GM19397 (cell line): ENCODE results near the gene LIG1.

Source experiments
- ATAC-seq: cut with Tn5 transposase; IDR thresholded peaks from one replicate; pipeline ENCODE4 v1.9.1; 2021; ENCODE audit warnings: mild to moderate bottlenecking, moderate library complexity; ENCODE audit not compliant: unreplicated experiment

The LIG1 gene

DNA sequence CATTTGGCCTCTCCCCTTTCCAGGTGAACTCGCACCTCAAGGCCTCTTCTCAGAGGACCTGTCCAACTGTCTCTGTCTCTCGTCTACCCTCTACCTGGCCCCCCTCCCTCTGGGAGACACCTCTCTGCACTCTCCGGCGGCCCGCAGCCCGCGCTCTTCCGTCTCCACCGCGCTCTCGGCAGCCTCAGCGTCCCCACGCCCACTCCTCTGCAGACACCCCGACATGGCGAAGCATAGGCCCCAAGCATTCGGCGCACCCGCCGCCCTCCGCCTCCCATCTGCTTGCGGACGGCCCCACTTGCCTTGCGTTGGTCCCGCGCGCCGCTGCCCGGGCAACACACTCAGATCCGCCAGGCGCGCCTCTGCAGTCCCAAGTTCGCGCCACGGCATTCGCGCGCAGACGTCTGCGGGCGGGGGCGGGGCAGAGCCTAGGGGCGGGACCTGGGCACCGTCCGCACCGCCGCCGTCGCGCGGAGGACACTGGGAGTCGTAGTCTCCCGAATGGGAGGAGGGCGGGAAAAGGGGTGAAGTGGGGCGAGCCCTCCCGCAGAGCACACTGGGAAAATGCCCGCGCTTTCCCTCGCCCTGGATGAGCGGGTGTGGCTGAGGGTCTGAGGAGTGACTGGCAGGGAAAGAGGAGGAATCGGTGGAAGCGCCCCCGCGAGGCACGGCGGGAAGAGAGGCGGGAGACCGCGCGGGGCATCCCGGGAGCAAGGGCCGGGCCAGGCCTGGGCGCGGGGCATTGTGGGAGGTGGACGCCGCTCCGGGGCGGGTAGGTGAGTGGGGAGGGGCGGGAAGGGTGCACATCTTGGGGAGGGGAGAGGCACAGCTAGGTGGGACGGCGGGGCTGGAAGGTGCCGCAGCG is at the start of gene LIG1, which contains the start of gene ZSWIM9:
Gene LIG1 (minus strand): TSS at position 406 of the 865 bp plus-strand sequence. CDS start 4,778 bp downstream, outside the sequence.
Gene ZSWIM9 (plus strand): TSS at position 742 of the 865 bp plus-strand sequence. CDS start 1,123 bp downstream, outside the sequence.
- ATAC-seq, result peak; percentile 85

- no peak for ATAC-seq
Observed at GRCh38 chr19:48218997-48219396, 48.9 kb upstream of the LIG1 start.

DNA sequence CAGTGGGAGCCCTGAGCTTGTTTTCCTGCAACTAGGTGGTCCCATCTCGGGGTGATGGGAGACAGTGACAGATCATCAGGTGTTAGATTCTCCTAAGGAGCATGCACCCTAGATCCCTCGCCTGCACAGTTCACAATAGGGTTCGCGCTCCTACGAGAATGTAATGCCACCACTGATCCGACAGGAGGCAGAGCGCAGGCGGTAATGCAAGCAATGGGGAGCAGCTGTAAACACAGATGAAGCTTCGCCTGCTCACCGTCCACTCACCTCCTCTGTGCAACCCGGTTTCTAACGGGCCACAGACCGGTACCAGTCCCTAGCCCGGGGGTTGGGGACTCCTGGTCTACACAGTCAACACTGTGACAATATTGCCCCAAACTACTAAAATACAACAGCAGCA is 46.8 kb upstream of the LIG1 start:
- ATAC-seq, result no peak

DNA sequence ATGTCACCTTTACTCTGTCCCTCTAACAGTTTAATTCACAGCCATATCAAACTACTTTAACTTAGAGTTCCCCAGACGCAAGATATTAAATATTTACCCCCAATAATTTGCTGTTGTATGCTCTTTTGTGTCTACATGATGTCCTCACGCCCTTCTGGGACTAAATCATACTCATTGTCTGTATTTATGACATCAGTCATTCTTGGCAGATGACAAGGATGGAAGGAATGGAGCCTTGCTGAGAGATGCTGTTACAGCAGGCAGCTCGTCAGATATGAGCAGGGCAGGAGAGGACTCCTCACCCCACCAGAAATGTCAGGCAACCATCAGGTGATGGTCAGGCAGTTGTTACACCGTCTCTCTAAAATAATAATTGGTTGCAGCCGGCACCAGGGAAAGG is 43.8 kb upstream of the LIG1 start:
- no peak for ATAC-seq

DNA sequence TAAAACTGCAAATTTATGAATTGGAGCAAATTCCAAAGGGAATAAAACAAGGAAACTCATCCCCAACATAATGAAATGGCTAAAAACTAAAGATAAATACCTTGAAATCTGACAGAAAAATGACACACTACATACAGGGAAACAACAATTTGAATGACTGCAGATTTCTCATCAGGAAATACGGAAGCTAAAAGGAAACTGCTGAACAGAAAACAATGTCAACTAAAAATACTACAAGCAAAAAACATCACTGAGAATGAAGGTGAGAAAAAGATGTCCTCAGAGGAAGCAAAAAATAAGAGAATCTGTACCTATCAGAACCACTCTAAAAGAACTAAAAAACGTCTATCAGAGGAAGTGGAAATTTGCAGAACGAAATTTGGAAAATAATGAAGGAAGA is 39.9 kb upstream of the LIG1 start:
- no peak for ATAC-seq

DNA sequence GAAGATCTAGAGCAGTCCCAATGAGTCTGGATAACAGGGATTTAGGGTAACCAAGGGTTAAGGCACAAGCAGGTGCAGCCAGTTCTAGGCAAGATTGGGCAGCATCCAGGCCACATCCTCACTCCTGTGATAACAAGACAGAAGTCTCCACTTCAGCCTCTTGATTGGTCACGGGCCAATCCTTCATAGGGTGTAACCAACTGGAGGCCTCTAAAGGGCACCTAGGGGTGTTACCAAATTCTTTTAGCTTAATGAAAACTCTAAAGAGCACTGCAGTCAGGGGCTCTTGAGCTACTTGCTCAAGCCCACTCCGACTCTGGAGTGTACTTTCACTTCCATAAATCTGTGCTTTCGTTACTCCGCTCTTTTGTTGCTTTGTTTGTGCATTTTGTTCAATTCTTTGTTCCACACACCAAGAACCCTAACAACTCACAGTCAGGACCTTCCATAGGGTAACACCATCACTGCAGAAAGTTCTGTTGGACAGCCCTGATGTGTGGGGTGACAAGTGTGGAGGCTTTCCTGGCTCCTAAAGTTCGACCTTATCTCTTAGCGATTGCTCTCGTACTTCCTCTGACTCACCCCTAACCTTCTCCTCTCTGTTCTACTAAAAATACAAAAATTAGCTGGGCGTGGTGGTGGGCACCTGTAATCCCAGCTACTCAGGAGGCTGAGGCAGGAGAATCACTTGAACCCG is 36.4 kb upstream of the LIG1 start:
- no peak for ATAC-seq

DNA sequence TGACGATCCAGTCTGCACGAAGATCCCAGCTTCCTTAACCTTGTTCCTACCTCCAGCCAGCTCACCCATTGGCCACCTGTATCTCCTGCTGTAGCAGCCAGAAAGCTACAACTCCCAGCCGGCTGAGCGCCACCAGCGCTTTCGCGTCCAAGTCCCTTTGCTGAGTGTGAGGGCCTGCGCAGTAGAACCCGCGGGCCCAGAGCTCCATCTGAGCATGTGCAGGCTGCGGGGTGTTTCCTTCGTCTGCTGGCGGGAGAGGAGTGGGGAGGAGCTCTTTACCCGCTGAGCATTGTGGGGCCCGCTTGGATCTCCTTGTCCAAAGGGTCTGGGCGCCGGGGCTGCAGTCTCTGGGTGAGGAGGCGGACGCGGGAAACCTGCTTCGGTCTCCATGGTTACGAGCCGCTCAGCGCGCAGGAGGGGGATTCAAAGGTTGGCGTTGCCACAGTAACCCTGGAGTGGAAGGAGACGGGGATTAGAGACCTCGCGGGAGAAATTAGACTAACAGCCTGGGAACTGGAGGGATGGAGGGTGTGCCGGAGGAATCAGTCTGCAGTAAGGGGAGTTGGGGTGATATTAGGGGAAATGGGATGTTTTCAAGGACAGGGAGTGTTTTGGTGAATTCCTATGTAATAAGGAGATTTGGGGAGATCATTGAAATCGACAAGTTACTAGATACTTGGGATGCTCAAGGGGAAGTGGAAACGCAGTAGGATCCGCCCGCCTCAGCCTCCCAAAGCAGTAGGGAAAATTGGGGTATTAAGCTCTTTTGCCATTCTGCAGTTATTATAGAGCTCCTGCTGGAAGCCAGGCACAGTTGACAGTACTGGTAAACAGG is 33.9 kb upstream of the LIG1 start:
- peak; percentile 92 for ATAC-seq

DNA sequence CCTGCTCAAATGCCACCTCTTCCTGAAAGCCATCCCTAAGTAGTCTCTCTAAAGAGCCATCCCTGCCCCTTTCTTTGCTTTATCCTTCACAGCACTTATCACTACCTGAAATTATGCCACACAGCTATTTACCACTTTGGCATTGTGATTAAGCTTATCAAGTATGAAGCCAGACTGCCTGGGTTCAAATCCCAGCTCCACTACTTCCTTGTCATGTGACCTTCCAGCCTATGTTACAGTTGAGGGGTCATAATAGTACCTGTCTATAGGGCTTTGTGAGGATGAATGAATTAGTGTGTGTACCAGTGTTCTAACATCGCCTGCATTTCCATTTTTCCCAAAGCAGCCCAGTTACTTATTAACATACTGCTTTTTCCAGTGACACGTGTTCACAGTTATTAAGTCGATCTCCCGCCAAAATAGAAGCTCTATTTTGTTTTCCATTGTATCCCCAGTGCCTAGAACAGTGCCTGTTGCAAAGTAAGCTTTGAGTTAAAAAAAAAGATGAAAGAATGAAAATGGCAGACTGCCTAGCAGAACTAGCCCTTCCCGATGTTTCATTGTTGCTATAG is 33.2 kb upstream of the LIG1 start:
- no peak for ATAC-seq

- no peak for ATAC-seq
Observed at GRCh38 chr19:48196933-48197665, 27.0 kb upstream of the LIG1 start.

DNA sequence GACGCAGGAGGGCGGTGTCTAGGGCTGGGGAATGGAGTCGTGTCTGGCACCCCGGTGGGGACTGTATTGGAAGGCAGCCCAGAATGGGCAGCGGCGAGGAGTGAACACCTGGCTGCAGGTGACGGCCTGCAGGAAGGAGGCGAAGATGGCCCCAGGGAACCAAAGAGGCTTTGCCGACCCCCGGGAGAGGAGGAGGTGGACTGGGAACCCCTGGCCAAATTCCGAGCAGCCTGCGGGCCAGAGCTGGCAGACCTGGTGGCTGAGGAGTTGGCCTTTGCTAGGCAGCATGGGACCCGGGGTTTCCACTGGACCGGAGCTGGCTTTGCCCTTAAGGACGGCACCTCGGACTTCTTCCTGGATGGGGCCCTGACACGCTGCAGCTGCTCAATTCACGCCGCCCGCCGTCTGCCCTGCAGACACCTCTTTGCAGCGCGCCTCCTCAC is 26.2 kb upstream of the LIG1 start:
- no peak for ATAC-seq

DNA sequence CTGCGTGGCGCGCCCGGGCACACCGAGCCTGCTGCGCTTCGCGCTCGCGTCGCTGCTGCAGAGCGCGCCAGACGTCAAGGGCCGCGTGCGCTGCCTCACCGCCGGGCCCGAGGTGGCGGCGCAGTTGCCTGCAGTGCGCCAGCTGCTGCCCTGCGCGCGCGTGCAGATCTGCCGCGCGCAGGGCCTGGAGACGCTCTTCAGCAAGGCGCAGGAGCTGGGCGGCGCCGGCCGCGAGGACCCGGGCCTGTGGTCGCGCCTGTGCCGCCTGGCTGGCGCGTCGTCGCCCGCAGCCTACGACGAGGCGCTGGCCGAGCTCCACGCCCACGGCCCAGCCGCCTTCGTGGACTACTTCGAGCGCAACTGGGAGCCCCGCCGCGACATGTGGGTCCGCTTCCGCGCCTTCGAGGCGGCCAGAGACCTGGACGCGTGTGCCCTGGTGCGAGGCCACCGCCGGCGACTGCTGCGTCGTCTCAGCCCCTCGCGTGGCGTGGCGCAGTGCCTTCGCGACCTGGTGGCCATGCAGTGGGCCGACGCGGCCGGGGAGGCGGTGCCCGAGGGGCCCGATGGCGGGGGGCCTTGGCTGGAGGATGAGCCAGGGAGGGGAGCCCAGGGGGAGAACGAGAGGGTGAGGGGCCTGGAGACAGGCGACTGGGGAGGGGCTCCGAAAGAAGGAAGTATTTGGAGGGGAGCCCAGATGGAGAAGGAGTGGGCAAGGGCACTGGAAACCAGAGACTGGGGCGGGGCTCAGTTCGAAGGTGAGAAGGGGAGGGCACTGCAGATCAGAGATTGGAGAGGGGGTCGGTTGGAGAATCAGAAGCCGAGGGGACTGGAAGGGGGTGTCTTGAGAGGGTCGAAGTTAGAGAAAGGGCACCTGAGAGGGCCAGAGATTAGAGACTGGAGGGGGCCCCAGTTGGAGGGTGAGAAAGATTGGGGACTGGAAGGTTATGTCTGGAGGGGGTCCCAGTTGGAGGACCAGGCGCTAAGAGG is 25.0 kb upstream of the LIG1 start:
- ATAC-seq, result no peak

DNA sequence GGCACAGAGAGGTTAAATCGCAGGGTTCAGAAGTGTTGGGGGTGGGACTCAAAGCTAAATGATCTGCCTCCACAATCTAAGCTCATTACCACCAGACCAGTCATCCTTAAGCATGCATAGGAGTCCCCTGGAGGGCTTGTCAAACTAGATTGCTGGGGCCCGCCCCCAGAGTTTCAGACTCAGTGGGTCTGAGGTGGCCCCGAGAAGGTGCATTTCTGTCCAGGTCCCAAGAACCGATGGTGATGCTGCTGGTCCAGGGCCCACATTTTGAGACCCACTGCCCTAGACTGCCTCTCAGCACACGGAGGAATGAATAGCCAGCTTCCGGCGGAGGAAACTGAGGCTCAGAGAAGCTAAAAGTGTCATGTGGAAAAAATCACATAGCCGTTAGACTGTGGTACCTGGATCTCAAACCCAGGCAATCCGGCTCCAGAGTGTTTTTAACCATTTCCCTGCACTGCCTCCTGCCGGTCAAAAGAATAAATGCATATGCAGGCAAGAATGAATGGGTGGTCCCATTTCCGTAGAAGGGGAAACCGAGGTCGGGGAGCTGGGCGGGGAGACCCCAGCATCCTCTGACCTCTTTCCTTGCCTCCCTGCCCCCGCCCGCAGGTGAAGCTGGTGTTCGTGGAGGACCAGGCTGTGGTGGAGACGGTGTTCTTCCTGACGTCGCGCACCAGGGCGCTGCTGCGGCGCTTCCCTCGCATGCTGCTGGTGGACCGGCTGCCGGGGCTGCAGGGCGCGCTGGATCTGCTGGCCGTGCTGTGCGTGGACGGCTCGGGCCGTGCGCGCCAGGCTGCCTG is 24.1 kb upstream of the LIG1 start:
- ATAC-seq, result no peak

DNA sequence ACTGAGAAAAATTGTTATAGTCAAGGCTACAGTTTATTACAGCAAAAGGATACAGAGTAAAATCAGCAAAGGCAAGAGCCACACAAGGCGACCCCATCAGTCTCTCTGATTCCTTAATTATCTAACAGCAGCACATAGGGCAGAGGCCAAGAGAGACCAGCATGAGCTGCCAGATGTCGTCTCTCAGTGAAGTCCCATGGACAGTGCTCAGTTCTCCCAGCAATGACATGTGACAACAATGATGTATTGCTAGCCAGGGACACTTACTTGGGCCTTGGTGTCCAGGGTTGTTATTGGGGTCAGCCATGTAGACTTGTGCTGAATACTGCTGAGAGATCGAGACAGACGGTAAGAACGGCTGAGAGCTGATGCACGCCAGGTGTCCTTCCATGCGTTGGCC is 22.6 kb upstream of the LIG1 start:
- ATAC-seq, result no peak

- ATAC-seq, result no peak
Observed at GRCh38 chr19:48190885-48191284, 20.7 kb upstream of the LIG1 start.

DNA sequence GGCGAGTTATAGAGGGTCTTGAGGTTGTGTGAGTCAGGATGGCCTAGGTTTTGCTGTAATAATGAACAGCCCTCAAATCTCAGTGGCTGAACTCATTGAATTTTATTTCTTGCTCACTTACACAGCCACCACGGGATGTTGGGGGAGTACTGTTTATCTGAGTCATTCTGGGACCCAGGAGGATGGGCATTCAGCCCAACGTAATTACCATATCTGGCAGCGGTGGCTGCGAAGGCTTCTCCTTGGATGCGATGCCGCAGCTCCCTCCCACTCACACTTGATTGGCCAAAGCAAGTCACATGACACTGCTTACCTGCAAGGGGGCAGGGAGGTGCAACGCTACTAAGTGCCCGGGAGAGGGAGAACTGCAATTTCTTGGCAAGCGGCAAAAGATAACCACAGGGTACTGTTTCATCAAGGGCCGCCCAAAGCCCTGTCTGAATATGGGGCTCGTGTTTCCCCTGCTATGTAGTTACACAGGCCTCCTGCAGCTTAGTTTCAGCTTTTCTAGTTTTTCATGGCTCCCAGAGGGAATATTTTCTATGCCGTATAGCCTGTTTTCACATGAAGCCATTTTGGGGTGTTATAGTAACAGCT is 20.2 kb upstream of the LIG1 start:
- ATAC-seq, result no peak

DNA sequence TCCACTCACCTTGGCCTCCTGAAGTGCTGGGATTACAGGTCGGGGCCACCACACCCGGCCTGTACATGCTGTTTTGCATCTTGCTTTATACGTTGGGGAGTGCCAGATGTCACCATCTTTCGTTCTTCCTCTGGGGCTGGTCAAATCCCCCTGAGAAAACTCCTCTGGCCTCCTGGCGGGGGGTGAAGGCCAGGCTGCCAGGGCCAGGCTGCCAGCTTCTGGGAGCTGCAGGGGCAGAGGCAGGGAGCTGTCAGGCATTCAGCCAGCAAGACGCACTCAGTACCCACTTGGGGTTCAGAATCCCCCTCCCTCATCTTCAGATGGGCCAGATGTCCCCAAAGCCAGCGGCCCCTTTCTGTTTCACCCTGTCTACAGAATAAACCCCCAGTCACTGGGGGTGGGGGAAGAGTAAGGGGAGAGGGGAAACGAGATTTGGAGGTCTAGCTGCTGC is 16.4 kb upstream of the LIG1 start:
- ATAC-seq, result peak; percentile 62

GRCh38 chr19:48186015-48186414 is 15.9 kb upstream of the LIG1 start:
- peak; percentile 44 for ATAC-seq

- no peak for ATAC-seq
Observed at GRCh38 chr19:48183356-48183755, 13.2 kb upstream of the LIG1 start.
